Measurements from ENCODE around the gene CCDC159. TPM values are rescaled to one million over a fixed set of nuclear protein-coding genes. Genes with fewer than 3 reads are reported as not detected.
A peak's percentile ranks its signal among the peaks of the same experiment; 100 is the strongest.

CCDC159 gene
- total and polyA plus RNA-seq, 2 of the 13 experiments (the other 11 are each of a cell fraction or from before 2014, with no cell fraction given): 1.7 to 6.3 TPM

DNA sequence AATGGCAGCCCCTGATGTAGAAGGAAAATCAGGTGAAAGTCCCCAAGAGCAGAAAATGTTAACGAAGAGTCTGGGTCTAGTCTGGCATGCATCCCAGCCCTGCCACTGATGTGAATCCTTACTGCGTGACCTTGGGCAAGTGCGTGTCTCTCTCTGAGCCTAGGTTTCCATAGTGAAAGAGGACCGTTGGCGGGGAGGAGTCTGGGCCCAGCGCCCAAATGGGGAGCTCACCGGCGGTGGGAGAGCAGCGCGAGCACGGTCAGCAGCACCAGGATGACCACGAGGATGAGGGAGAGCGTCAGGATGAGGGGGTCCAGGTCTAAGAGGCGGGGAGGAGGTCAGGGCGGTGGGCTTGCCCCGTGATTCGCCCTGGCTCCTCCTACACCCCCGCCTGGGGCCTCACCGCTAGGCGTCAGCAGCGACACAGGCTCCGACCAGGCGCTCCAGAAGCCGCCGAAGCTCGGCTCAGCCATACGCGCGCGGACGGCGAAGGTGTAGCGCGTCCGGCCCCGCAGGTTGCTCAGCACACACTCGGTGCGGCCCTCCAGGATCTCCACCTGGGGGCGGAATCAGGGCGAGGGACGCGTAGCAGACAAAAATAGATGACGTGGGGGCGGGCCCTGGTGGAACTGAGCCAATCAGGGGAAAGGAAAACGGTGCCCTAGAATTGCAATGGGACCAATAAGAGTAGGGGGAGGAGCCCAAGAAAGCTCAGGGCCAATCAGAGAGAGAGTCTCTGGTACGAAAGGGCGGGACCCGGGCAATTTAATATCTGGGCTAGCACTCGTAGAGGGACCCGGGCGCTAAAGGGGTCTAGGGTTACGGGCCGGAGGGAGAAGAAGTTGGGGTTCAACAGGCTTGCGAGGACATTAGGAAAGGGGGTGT lies 34.6 kb downstream of the CCDC159 start (continued):
- TF ChIP-seq, protein P1, sequence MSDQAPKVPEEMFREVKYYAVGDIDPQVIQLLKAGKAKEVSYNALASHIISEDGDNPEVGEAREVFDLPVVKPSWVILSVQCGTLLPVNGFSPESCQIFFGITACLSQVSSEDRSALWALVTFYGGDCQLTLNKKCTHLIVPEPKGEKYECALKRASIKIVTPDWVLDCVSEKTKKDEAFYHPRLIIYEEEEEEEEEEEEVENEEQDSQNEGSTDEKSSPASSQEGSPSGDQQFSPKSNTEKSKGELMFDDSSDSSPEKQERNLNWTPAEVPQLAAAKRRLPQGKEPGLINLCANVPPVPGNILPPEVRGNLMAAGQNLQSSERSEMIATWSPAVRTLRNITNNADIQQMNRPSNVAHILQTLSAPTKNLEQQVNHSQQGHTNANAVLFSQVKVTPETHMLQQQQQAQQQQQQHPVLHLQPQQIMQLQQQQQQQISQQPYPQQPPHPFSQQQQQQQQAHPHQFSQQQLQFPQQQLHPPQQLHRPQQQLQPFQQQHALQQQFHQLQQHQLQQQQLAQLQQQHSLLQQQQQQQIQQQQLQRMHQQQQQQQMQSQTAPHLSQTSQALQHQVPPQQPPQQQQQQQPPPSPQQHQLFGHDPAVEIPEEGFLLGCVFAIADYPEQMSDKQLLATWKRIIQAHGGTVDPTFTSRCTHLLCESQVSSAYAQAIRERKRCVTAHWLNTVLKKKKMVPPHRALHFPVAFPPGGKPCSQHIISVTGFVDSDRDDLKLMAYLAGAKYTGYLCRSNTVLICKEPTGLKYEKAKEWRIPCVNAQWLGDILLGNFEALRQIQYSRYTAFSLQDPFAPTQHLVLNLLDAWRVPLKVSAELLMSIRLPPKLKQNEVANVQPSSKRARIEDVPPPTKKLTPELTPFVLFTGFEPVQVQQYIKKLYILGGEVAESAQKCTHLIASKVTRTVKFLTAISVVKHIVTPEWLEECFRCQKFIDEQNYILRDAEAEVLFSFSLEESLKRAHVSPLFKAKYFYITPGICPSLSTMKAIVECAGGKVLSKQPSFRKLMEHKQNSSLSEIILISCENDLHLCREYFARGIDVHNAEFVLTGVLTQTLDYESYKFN (CRISPR knock-in tag; conservative IDR thresholded peaks at IDR 0.05): peak; percentile 37; the same call in 1 of the 2 replicates
- TF ChIP-seq SNAPC2 (CRISPR knock-in tag; IDR thresholded peaks at IDR 0.05) (peak; percentile 82; the same call in 1 of the 2 replicates), MIER3 (CRISPR knock-in tag; IDR thresholded peaks at IDR 0.05; ENCODE audit: borderline replicate concordance) (0 out of 2 replicates have a peak, but pooled peaks have one; percentile 33), ZNF772 (CRISPR knock-in tag; IDR thresholded peaks at IDR 0.05) (0 out of 2 replicates have a peak, but pooled peaks have one; percentile 38), SRSF9 (IDR thresholded peaks at IDR 0.05; ENCODE audit: borderline replicate concordance, insufficient read depth, low read depth, low read length, poor library complexity, severe bottlenecking) (no peak), ZFP90 (CRISPR knock-in tag; IDR thresholded peaks at IDR 0.05; ENCODE audit: borderline replicate concordance) (peak; percentile 83), SMC3 (IDR thresholded peaks at IDR 0.05; ENCODE audit: low read length) (peak; percentile 27; the same call in 1 of the 2 replicates), POLR2A (IDR thresholded peaks at IDR 0.05; ENCODE audit: insufficient read depth in 1 of 2, low read depth in 2 of 2, low read length in 2 of 2) (peak; percentile 63 to 85), RARA (CRISPR knock-in tag; IDR thresholded peaks at IDR 0.05) (peak; percentile 38; the same call in 1 of the 2 replicates), HDAC6 (IDR thresholded peaks at IDR 0.05; ENCODE audit: low read depth, low read length) (no peak), ZNF781 (CRISPR knock-in tag; IDR thresholded peaks at IDR 0.05; ENCODE audit: borderline replicate concordance, not compliant biosample characterization) (no peak), KDM5B (CRISPR knock-in tag; IDR thresholded peaks at IDR 0.05; ENCODE audit: borderline replicate concordance) (peak; percentile 48; the same call in 1 of the 2 replicates), ZNF766 (CRISPR knock-in tag; IDR thresholded peaks at IDR 0.05; ENCODE audit: borderline replicate concordance) (0 out of 2 replicates have a peak, but pooled peaks have one; percentile 30), TGIF2 (CRISPR knock-in tag; IDR thresholded peaks at IDR 0.05) (0 out of 2 replicates have a peak, but pooled peaks have one; percentile 56), ZSCAN29 (CRISPR knock-in tag; conservative IDR thresholded peaks at IDR 0.05) (no peak), ZNF350 (CRISPR knock-in tag; IDR thresholded peaks at IDR 0.05; ENCODE audit: borderline replicate concordance, low read depth) (peak; percentile 79; the same call in 1 of the 2 replicates)
- TF ChIP-seq, protein P2, sequence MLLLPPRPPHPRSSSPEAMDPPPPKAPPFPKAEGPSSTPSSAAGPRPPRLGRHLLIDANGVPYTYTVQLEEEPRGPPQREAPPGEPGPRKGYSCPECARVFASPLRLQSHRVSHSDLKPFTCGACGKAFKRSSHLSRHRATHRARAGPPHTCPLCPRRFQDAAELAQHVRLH (CRISPR knock-in tag; IDR thresholded peaks at IDR 0.05; ENCODE audit: borderline replicate concordance, low read depth): peak; percentile 83; the same call in 1 of the 2 replicates
- TF ChIP-seq, protein P3, sequence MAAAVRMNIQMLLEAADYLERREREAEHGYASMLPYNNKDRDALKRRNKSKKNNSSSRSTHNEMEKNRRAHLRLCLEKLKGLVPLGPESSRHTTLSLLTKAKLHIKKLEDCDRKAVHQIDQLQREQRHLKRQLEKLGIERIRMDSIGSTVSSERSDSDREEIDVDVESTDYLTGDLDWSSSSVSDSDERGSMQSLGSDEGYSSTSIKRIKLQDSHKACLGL (CRISPR knock-in tag; IDR thresholded peaks at IDR 0.05): 0 out of 2 replicates have a peak, but pooled peaks have one; percentile 8
- TF ChIP-seq, protein P4, sequence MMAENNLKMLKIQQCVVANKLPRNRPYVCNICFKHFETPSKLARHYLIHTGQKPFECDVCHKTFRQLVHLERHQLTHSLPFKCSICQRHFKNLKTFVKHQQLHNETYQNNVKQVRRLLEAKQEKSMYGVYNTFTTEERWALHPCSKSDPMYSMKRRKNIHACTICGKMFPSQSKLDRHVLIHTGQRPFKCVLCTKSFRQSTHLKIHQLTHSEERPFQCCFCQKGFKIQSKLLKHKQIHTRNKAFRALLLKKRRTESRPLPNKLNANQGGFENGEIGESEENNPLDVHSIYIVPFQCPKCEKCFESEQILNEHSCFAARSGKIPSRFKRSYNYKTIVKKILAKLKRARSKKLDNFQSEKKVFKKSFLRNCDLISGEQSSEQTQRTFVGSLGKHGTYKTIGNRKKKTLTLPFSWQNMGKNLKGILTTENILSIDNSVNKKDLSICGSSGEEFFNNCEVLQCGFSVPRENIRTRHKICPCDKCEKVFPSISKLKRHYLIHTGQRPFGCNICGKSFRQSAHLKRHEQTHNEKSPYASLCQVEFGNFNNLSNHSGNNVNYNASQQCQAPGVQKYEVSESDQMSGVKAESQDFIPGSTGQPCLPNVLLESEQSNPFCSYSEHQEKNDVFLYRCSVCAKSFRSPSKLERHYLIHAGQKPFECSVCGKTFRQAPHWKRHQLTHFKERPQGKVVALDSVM (CRISPR knock-in tag; IDR thresholded peaks at IDR 0.05): no peak; the same call in 1 of the 2 replicates
